Transverse colon (tissue), 4 donors: ENCODE data around the gene FBXO21.

ENCODE experiments used
- EP300 ChIP-seq: sonication (generic); formaldehyde crosslinking; IDR thresholded peaks from one replicate; pipeline ENCODE4 v1.6.1; 2017; ENCODE audit warnings: antibody characterized with exemption, low read depth
- POLR2A ChIP-seq: fragments of 450-650 bp; IDR thresholded peaks from one replicate; pipeline ENCODE4 v1.6.1; 2016; ENCODE audit warnings: antibody characterized with exemption, mild to moderate bottlenecking, moderate library complexity
- POLR2AphosphoS5 ChIP-seq, 3 donors: sonication (generic); formaldehyde crosslinking; IDR thresholded peaks; one replicate each; pipeline ENCODE4 v1.6.1; 2016; ENCODE audit warnings: antibody characterized with exemption in 3 of 3
- TF ChIP-seq, protein P1 (sequence below), 5 experiments: fragments of 200-600 bp in 3 of 5; fragments of 450-650 bp in 2 of 5; sonication (generic) in 3 of 5; IDR thresholded peaks; 1 replicate in 2 of 5; 2 replicates in 3 of 5; pipeline ENCODE4 v1.5.1; 2016 to 2017; ENCODE audit warnings: antibody characterized with exemption in 5 of 5, inconsistent platforms in 3 of 5, mild to moderate bottlenecking in 2 of 5, moderate library complexity in 1 of 5

DNA sequence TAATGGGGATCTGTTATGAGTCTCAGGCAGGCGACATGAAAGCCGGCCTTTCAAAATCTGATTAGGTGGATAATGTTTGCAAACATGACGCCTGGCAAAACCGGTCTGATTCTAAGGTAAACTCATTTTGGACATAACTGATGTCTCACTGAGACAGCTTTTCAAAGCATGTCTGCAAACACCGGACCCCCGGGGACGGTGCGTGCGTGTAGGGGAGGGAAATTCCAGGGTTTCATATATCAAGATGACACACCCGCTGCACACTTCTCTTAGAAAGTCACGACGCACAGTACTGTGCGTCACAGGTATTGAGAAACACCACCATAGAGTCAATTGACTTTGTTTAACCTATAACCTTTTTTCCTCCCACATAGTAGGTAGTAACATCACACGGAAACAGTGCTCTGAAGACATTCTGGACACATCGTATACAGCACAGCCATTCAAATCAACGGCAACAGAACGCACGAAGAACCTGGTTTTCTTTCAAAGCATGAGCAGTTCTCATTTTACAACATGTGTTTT is 47.2 kb downstream of the FBXO21 start:
- TF ChIP-seq, protein P1, sequence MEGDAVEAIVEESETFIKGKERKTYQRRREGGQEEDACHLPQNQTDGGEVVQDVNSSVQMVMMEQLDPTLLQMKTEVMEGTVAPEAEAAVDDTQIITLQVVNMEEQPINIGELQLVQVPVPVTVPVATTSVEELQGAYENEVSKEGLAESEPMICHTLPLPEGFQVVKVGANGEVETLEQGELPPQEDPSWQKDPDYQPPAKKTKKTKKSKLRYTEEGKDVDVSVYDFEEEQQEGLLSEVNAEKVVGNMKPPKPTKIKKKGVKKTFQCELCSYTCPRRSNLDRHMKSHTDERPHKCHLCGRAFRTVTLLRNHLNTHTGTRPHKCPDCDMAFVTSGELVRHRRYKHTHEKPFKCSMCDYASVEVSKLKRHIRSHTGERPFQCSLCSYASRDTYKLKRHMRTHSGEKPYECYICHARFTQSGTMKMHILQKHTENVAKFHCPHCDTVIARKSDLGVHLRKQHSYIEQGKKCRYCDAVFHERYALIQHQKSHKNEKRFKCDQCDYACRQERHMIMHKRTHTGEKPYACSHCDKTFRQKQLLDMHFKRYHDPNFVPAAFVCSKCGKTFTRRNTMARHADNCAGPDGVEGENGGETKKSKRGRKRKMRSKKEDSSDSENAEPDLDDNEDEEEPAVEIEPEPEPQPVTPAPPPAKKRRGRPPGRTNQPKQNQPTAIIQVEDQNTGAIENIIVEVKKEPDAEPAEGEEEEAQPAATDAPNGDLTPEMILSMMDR (IDR thresholded peaks at IDR 0.05) = no peak
- TF ChIP-seq POLR2A = no peak
- no peak for TF ChIP-seq POLR2AphosphoS5 (IDR thresholded peaks at IDR 0.05)
- no peak for TF ChIP-seq EP300
